HG02885 (cell line): ENCODE data around the gene ASB11.
"Not testable (repeated sequence)": the region's sequence is repeated elsewhere in the genome, so short reads cannot be mapped to it uniquely, and the experiment has no call there.

Source experiments
- ATAC-seq: cut with Tn5 transposase; IDR thresholded peaks from one replicate; pipeline ENCODE4 v1.9.1; 2021; ENCODE audit warnings: mild to moderate bottlenecking; ENCODE audit not compliant: unreplicated experiment, poor library complexity

ASB11 gene

GRCh38 chrX:15311119-15311518, 4.3 kb downstream of the ASB11 start:
- ATAC-seq, result no peak

- ATAC-seq, result no peak
These were observed 5.3 kb downstream of the ASB11 start for GRCh38 chrX:15310117-15310516.

GRCh38 chrX:15305899-15306298, 9.5 kb downstream of the ASB11 start:
- not testable (repeated sequence) for ATAC-seq

- no peak for ATAC-seq
These were observed 13.5 kb downstream of the ASB11 start for GRCh38 chrX:15301924-15302323.

GRCh38 chrX:15299941-15300851, 15.2 kb downstream of the ASB11 start:
- ATAC-seq, result no peak

GRCh38 chrX:15298780-15299179, 16.7 kb downstream of the ASB11 start:
- ATAC-seq, result no peak

- ATAC-seq, result no peak
These were observed 17.2 kb downstream of the ASB11 start for GRCh38 chrX:15298201-15298600.

GRCh38 chrX:15293451-15293850, 22.0 kb downstream of the ASB11 start:
- no peak for ATAC-seq

- ATAC-seq, result no peak
These were observed 22.6 kb downstream of the ASB11 start for GRCh38 chrX:15292861-15293260.

- ATAC-seq, result no peak
These were observed 37.8 kb downstream of the ASB11 start for GRCh38 chrX:15277604-15278003.

GRCh38 chrX:15274946-15275345, 40.5 kb downstream of the ASB11 start:
- no peak for ATAC-seq

- not testable (repeated sequence) for ATAC-seq
These were observed 42.2 kb downstream of the ASB11 start for GRCh38 chrX:15273275-15273674.

- no peak for ATAC-seq
These were observed 43.7 kb downstream of the ASB11 start for GRCh38 chrX:15271757-15272156.

GRCh38 chrX:15269618-15270521, 45.6 kb downstream of the ASB11 start, which contains the start of gene ASB9:
ASB9 (minus strand) TSS chrX:15270083; CDS start chrX:15269874, 209 bp downstream.
- no peak for ATAC-seq

- ATAC-seq, result no peak
These were observed 46.3 kb downstream of the ASB11 start for GRCh38 chrX:15269120-15269519.

- no peak for ATAC-seq
These were observed 60.6 kb downstream of the ASB11 start for GRCh38 chrX:15254852-15255251.

GRCh38 chrX:15245896-15246295, 69.5 kb downstream of the ASB11 start:
- no peak for ATAC-seq

- ATAC-seq, result no peak
These were observed 71.0 kb downstream of the ASB11 start for GRCh38 chrX:15244421-15244820.

GRCh38 chrX:15242899-15243555, 72.4 kb downstream of the ASB11 start:
- no peak for ATAC-seq

- no peak for ATAC-seq
These were observed 74.1 kb downstream of the ASB11 start for GRCh38 chrX:15241301-15241700.
